AG04449 (cell line): ENCODE measurements around the gene CEP72.

Source experiments
- CTCF ChIA-PET: fragments of 350-600 bp; formaldehyde crosslinking; extraction: SDS; loops from one replicate; lab custom pipeline; 2021; ENCODE audit warnings: antibody characterized with exemption; lab: Yijun Ruan, JAX
- POLR2A ChIA-PET: fragments of 400-600, 350-600 bp; formaldehyde crosslinking; extraction: SDS; loops from one replicate; lab custom pipeline; 2020; ENCODE audit warnings: antibody characterized with exemption, inconsistent platforms; lab: Yijun Ruan, JAX
- DNase-seq: peaks from one replicate; pipeline ENCODE4 v3.0.0-alpha.2; 2010; ENCODE audit warnings: low read depth, low spot score
- H3K4me3 ChIP-seq: 2 replicates; pipeline ENCODE4 v1.5.1; 2011; ENCODE audit warnings: low read depth, mild to moderate bottlenecking, control low read depth, low read length
- CTCF ChIP-seq: IDR thresholded peaks from one replicate; pipeline ENCODE4 v1.5.1; 2011; ENCODE audit warnings: mild to moderate bottlenecking, moderate library complexity, low read length, control low read depth, inconsistent platforms; ENCODE audit not compliant: insufficient read depth; ENCODE audit errors: missing control alignments

The CEP72 gene

DNA sequence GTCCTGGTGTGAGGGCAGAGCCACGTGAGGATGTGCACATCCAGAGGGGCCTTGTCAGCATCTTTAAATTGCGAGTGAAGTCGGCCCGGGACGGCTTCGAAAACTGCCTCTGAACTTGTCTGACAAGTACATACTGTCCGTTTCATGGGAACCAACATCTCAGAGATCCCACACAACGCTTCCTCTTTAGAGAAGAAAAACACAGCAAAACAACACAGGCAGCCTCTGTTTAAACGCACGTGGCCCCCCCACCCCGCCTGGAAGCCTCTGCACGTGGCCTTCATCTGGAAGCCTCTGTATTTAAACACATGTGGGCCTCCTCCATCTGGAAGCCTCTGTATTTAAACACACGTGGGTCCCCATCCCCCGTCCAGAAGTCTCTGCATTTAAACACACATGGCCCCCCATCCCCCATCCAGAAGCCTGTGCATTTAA lies 29.2 kb downstream of the CEP72 start:
- ChIA-PET POLR2A (no interaction called here), CTCF (no interaction called here)
- DNase-seq = no peak
- no peak for TF ChIP-seq CTCF
- no peak overlapping the region for H3K4me3 ChIP-seq

DNA sequence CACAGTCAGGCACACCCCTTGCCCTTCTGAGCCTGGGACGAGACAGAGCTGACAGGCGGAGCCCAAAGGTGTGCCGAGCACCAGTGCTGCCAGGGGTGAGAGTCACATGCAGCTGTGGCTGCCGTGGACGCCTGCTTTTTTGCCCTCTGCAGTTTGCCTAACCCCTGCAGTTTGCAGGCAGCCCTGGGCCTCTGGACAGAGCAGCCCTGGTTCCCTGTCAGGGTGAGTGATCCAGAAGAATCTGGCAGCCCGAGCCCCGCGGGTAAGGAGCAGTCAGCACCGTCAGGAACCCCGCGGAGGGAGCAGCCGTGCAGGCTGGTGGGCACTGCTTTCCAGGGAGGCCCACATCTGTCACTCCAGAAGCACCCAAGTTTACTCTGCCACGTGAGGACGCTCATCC lies 30.3 kb downstream of the CEP72 start:
- CTCF ChIA-PET = interaction anchor here (1.3 to 1.5 kb wide), 2 partner anchors 8 to 11 kb away, joined by 4 to 6 read pairs; no protein-coding TSS in a partner anchor
- TF ChIP-seq CTCF = no peak
- POLR2A ChIA-PET = no interaction called here
- H3K4me3 ChIP-seq = no peak overlapping the region
- DNase-seq = no peak

GRCh38 chr5:643351-643801 lies 31.2 kb downstream of the CEP72 start:
- no peak for DNase-seq
- CTCF ChIA-PET = interaction anchor here (0.9 to 1.5 kb wide), 3 partner anchors 9 to 26 kb away, joined by 3 to 6 read pairs (median 4); no protein-coding TSS in a partner anchor
- H3K4me3 ChIP-seq = no peak overlapping the region
- POLR2A ChIA-PET = no interaction called here
- TF ChIP-seq CTCF = no peak

DNA sequence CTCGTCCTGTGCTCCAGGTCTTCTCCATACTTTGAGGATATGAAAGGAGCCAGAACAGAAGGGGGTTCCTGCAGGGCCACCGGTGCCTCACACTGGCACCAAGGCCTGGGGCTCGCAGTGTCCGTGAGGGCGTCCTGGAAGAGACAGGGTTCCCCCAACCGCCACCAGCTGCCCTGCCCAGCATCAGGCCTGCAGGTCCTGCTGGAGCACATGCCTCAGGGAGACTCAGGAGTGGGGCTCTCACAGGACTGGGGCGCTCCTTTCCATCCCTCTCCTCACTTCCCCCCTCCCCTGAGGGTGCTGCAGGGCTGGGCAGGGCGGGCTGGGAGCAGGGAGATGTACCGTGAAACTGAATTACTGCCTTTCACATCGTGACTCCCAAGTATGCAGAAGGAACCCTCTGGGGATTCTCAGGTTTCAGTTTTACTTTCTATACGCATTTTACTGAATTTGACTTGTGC lies 31.7 kb downstream of the CEP72 start:
- no peak overlapping the region for H3K4me3 ChIP-seq
- DNase-seq = no peak
- ChIA-PET CTCF (interaction anchor here (0.9 to 1.5 kb wide), 3 partner anchors 9 to 26 kb away, joined by 3 to 6 read pairs (median 4); no protein-coding TSS in a partner anchor), POLR2A (no interaction called here)
- no peak for TF ChIP-seq CTCF

DNA sequence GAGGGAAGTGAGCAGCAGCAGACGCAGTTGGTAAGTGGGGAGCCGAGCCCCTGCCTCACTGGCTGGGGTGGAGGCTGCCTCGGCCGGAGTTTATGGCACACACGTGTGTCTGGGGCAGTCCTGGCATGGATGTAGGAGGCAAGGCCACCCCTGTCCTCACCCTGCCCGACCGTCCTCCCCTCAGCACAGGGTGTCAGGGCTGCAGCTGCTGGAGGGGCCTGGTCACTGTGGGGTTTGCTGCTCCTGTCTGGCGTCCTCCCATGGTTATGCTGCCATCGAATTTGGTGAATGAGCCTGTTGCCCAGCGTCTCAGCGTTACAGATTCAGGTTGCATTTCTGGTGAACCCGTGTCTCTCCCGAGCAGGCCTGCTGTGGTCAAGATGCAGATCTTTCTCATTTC lies 32.4 kb downstream of the CEP72 start:
- no peak for DNase-seq
- POLR2A ChIA-PET = no interaction called here
- no peak for TF ChIP-seq CTCF
- H3K4me3 ChIP-seq = no peak overlapping the region
- CTCF ChIA-PET = no interaction called here

DNA sequence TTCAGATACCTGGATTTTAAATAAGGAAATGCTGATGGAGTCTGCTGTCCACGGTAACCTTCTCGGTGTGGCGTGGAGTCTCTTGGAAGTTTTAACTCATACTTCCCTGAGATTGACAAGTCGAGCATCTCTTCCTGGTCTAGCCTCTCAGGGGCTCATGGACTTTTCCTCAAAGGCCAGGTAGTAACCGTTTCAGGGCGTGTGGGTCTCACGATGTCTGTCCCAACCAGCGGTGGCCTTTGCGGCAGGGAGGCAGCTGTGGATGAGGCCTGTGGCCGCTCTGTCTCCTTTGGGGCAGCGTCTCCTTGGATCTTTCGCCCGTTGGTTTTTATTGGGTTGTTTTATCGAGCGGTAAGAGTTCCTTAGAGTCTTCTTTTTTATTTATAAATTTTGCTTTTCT lies 32.8 kb downstream of the CEP72 start:
- POLR2A ChIA-PET = no interaction called here
- CTCF ChIA-PET = interaction anchor here (0.7 kb wide), 1 partner anchor 104 kb away, joined by 3 read pairs; no protein-coding TSS in a partner anchor
- no peak for TF ChIP-seq CTCF
- H3K4me3 ChIP-seq = no peak overlapping the region
- DNase-seq = no peak
